Activated T-cell treated with anti-CD3 and anti-CD28 coated beads for 1 hour (primary cell): Measurements from ENCODE around the gene C1QC.

Source experiments
- DNase-seq: peaks from one replicate; pipeline ENCODE4 v3.0.0-alpha.2; 2020; ENCODE audit warnings: low read depth

The C1QC gene

GRCh38 chr1:22619798-22620197, 23.6 kb upstream of the C1QC start:
- DNase-seq = no peak

- no peak for DNase-seq
Observed at GRCh38 chr1:22621761-22622160, 21.7 kb upstream of the C1QC start.

GRCh38 chr1:22625262-22625925, 18.0 kb upstream of the C1QC start:
- DNase-seq = no peak

- DNase-seq = no peak
Observed at GRCh38 chr1:22626237-22627157, 16.9 kb upstream of the C1QC start.

- no peak for DNase-seq
Observed at GRCh38 chr1:22627331-22627730, 16.1 kb upstream of the C1QC start.

GRCh38 chr1:22628698-22629444, 14.6 kb upstream of the C1QC start:
- DNase-seq = no peak

- no peak for DNase-seq
Observed at GRCh38 chr1:22629886-22630285, 13.5 kb upstream of the C1QC start.

GRCh38 chr1:22633697-22634463, 9.6 kb upstream of the C1QC start:
- DNase-seq = no peak

GRCh38 chr1:22635436-22635835, 8.0 kb upstream of the C1QC start:
- DNase-seq = no peak

GRCh38 chr1:22636353-22636752, 7.1 kb upstream of the C1QC start, which contains the start of gene C1QA:
Gene C1QA (plus strand): TSS chr1:22636628. CDS start chr1:22637617, 989 bp downstream.
- no peak for DNase-seq

- DNase-seq = no peak
Observed at GRCh38 chr1:22636927-22637326, 6.5 kb upstream of the C1QC start.

GRCh38 chr1:22637907-22638445, 5.5 kb upstream of the C1QC start:
- no peak for DNase-seq

- DNase-seq = no peak
Observed at GRCh38 chr1:22638476-22639234, 4.8 kb upstream of the C1QC start.

GRCh38 chr1:22639286-22639685, 4.1 kb upstream of the C1QC start:
- no peak for DNase-seq

GRCh38 chr1:22641247-22641646, 2.2 kb upstream of the C1QC start:
- no peak for DNase-seq

GRCh38 chr1:22641906-22642636, 1.4 kb upstream of the C1QC start:
- DNase-seq = peak; percentile 68

- no peak for DNase-seq
Observed at GRCh38 chr1:22643928-22644327, 495 bp downstream of the C1QC start.

- no peak for DNase-seq
Observed at GRCh38 chr1:22645931-22646330, 2.5 kb downstream of the C1QC start.

- DNase-seq = no peak
Observed at GRCh38 chr1:22646384-22646783, 3.0 kb downstream of the C1QC start.

GRCh38 chr1:22650089-22650693, 6.8 kb downstream of the C1QC start:
- DNase-seq = no peak
